Measurements from ENCODE around the gene BMP4. TPM values are rescaled to one million over a fixed set of nuclear protein-coding genes. Genes with fewer than 3 reads are reported as not detected.

BMP4 gene
- total RNA-seq, 1 donor from 2014 or later, result 6.1 TPM

- ATAC-seq (no peak), DNase-seq (ENCODE audit: missing footprints) (no peak)
Observed at GRCh38 chr14:53916239-53916638, 40.4 kb downstream of the BMP4 start.

GRCh38 chr14:53915364-53916014 lies 41.1 kb downstream of the BMP4 start:
- ATAC-seq, result no peak
- intact Hi-C loops (cut with DNase I), result no loop called here

More at GRCh38 chr14:53916239-53916638, 40.4 kb downstream of the BMP4 start:
- intact Hi-C loops (cut with DNase I), result no loop called here

GRCh38 chr14:53912021-53912420 lies 44.6 kb downstream of the BMP4 start:
- intact Hi-C loops (cut with DNase I), result no loop called here
- DNase-seq (ENCODE audit: missing footprints) (no peak), ATAC-seq (no peak)

More at GRCh38 chr14:53915364-53916014, 41.1 kb downstream of the BMP4 start:
- no peak for DNase-seq (ENCODE audit: missing footprints)

GRCh38 chr14:53908416-53908815 lies 48.2 kb downstream of the BMP4 start:
- ATAC-seq, result no peak
- intact Hi-C loops (cut with DNase I), result no loop called here
- DNase-seq (ENCODE audit: missing footprints), result no peak

- intact Hi-C loops (cut with DNase I), result no loop called here
- DNase-seq (ENCODE audit: missing footprints) (no peak), ATAC-seq (no peak)
Observed at GRCh38 chr14:53902307-53902706, 54.3 kb downstream of the BMP4 start.

GRCh38 chr14:53900499-53900898 lies 56.1 kb downstream of the BMP4 start:
- DNase-seq (ENCODE audit: missing footprints) (peak; percentile 80), ATAC-seq (peak; percentile 94)
- intact Hi-C loops (cut with DNase I), result no loop called here

Small RNAs within 50 kb of the gene (microRNA-seq; reads per million reads assigned to microRNA genes)
- not detected for gene MIR5580
